HepG2 (cell line): ENCODE results near the gene MIA.
"Not testable (repeated sequence)": the region's sequence is repeated elsewhere in the genome, so short reads cannot be mapped to it uniquely, and the experiment has no call there.

Experiments used
- CAMTA2 ChIP-seq: sonication (generic); formaldehyde crosslinking; IDR thresholded peaks from 2 replicates; pipeline ENCODE4 v1.4.0; 2020; ENCODE audit warnings: mild to moderate bottlenecking, missing genetic modification reagents, borderline replicate concordance
- CTCF ChIP-seq: sonication (generic); formaldehyde crosslinking; IDR thresholded peaks from 2 replicates; pipeline ENCODE4 v1.5.0; 2020; ENCODE audit warnings: mild to moderate bottlenecking, missing genetic modification reagents, moderate library complexity
- FOXP4 ChIP-seq: sonication (generic); formaldehyde crosslinking; IDR thresholded peaks from 2 replicates; pipeline ENCODE4 v1.4.0; 2020; ENCODE audit warnings: missing genetic modification reagents
- MAFF ChIP-seq: IDR thresholded peaks from 2 replicates; pipeline ENCODE4 v1.6.1; 2011; ENCODE audit warnings: low read depth, low read length, improper control_type of control experiment
- MAX ChIP-seq: IDR thresholded peaks from 2 replicates; pipeline ENCODE4 v1.6.1; 2012; ENCODE audit warnings: inconsistent platforms
- MLX ChIP-seq: IDR thresholded peaks from 2 replicates; pipeline ENCODE4 v1.6.1; 2016
- POGK ChIP-seq: sonication (generic); formaldehyde crosslinking; conservative IDR thresholded peaks from 2 replicates; pipeline ENCODE4 v1.8.0; 2022; ENCODE audit warnings: mild to moderate bottlenecking, moderate library complexity, missing genetic modification reagents
- POLR2A ChIP-seq, 2 experiments: IDR thresholded peaks; 2 replicates each; pipeline ENCODE4 v1.6.1; 2011; ENCODE audit warnings: low read depth in 2 of 2, low read length in 2 of 2, mild to moderate bottlenecking in 1 of 2, moderate library complexity in 1 of 2; ENCODE audit not compliant: insufficient read depth in 1 of 2
- POLR2AphosphoS5 ChIP-seq: IDR thresholded peaks from 2 replicates; pipeline ENCODE4 v1.6.1; 2012; ENCODE audit warnings: low read depth, low read length
- RERE ChIP-seq: IDR thresholded peaks from 2 replicates; pipeline ENCODE4 v1.6.1; 2016; ENCODE audit warnings: low read depth, missing genetic modification reagents, missing compliant biosample characterization
- STAT5B ChIP-seq: sonication (generic); formaldehyde crosslinking; IDR thresholded peaks from 2 replicates; pipeline ENCODE4 v1.4.0; 2020; ENCODE audit warnings: missing genetic modification reagents
- TCF7 ChIP-seq: sonication (generic); IDR thresholded peaks from 2 replicates; pipeline ENCODE4 v1.6.1; 2016; ENCODE audit warnings: antibody characterized with exemption, low read depth
- XRCC5 ChIP-seq: fragments of 200-400 bp; formaldehyde crosslinking; optimal IDR thresholded peaks from 2 replicates; pipeline ENCODE3; 2017; ENCODE audit warnings: mild to moderate bottlenecking, low read length
- ZSCAN29 ChIP-seq: sonication (generic); formaldehyde crosslinking; conservative IDR thresholded peaks from 2 replicates; pipeline ENCODE4 v1.4.0; 2020; ENCODE audit warnings: mild to moderate bottlenecking, missing genetic modification reagents

- not testable (repeated sequence) for TF ChIP-seq TCF7; STAT5B (CRISPR knock-in tag); RERE (CRISPR knock-in tag); MAFF; POLR2A (IDR thresholded peaks at IDR 0.05; ENCODE audit: insufficient read depth in 1 of 2, low read depth in 2 of 2, low read length in 2 of 2); XRCC5; MAX; ZSCAN29 (CRISPR knock-in tag); MLX (CRISPR knock-in tag); FOXP4 (CRISPR knock-in tag); CTCF (CRISPR knock-in tag); POLR2AphosphoS5; POGK (CRISPR knock-in tag); CAMTA2 (CRISPR knock-in tag)
Observed at GRCh38 chr19:40810649-40811408, 35.5 kb downstream of the MIA start.
